Measurements from ENCODE around the gene TOMM22.

The TOMM22 gene

DNA sequence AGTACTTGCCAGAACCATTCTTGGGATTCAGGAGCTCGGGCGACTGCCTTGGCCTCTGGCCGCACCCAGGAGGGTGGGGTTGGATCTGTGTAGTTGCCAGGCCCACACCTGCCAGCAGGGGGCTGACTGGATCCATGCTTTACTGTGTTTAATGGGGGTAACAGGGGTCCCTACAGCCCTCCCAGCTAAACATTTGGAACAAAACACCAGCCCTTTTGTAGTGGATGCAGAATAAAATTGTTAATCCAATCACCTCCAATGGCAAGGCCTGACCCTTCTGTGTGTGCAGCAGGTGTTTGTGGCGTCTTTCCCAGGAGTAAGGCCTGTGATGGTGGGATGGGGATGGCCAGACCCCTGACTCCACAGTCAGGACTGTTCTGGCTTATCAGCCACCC lies 51.6 kb downstream of the TOMM22 start:
- Mint-ChIP-seq H3K9me3 (no peaks in the 10 kb centered on the region), H3K4me1 (peaks cover 55% of the 10 kb centered on the region), H3K4me3 (no peak overlapping the region), H3K36me3 (peaks cover 100% of the 10 kb centered on the region), H3K27ac (peak overlapping the region; percentile 93)
- peak in 1 of 2 donors; percentile 46 for DNase-seq (ENCODE audit: low spot score in 2 of 2)
- ATAC-seq = peak; percentile 65

- peak; percentile 11 for ATAC-seq
- H3K27ac Mint-ChIP-seq = peak overlapping the region; percentile 93
- peaks cover 100% of the 10 kb centered on the region for H3K36me3 Mint-ChIP-seq
- no peaks in the 10 kb centered on the region for H3K9me3 Mint-ChIP-seq
- H3K4me3 Mint-ChIP-seq = no peak overlapping the region
- DNase-seq (ENCODE audit: low spot score in 2 of 2) = no peak
- peaks cover 58% of the 10 kb centered on the region for H3K4me1 Mint-ChIP-seq
These were observed 52.1 kb downstream of the TOMM22 start for GRCh38 chr22:38733724-38734381.

DNA sequence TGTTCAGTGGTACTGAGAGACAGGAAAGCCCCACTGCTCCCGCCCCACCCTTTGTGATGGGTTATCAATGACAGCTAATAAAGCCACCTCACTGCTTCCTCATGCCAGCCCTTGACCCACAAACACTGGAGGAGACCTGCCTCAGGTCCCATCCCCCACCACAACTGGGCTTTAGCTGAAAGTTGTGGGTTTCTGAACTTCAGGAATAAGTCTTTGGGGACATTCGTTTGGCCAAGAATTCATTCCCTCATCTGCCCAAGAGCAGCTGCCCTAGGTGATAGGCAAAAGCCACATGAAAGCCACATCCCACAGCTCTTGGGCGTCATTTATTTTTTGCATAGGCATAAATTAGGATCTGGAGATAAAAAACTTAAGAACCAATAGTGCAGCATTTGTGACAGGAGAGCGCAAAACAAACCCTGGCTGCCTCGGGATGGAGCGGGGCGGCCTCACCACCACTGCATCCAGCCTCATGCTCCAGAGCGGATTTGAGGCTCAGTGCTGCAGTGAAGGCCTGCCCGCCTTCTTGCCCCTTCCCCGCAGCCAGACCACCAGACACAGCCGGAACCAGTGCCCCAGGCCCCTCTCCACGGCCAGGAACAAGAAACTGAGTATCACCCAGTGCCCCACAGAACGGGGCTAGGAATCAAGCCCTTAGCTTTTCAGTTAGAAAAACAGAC lies 52.8 kb downstream of the TOMM22 start:
- Mint-ChIP-seq H3K4me1 (peaks cover 58% of the 10 kb centered on the region), H3K9me3 (no peaks in the 10 kb centered on the region), H3K36me3 (peaks cover 100% of the 10 kb centered on the region), H3K27ac (peak overlapping the region; percentile 93), H3K4me3 (no peak overlapping the region)
- DNase-seq (ENCODE audit: low spot score in 2 of 2) = no peak
- no peak for ATAC-seq

Data from stimulated activated effector memory CD8-positive, alpha-beta T cell treated with anti-CD3 and anti-CD28 coated beads, Interleukin-12 subunit alpha, Interleukin-12 subunit beta, amount 100 ng/mL, for 72 hours (primary cell).